Measurements from ENCODE around the gene CENPU.

DNA sequence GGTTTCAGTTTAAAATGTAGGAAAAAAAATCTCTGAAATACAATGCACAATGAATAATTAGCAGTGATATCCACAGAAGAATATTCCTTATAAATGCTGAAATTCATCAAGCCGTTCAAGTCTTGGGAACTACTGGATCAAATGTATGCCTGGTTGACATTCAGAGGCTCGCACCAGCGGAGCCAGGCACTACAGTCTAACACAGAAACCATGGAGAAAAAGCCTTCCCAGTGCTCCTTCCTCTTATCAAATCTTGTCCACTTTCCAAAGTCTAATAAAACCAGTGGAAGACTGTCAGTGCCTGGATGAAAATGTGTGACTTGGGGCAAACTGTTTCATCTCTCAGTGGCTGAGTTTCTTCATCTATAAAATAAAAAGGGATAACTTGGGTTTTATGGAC, 35.9 kb downstream of the CENPU start:
- TF ChIP-seq POLR2A (IDR thresholded peaks at IDR 0.05; ENCODE audit: low read length), result no peak
- TF ChIP-seq GATA1 (IDR thresholded peaks at IDR 0.05; ENCODE audit: low read depth, low read length), result no peak
